Mesendoderm (in vitro differentiated cells): Measurements from ENCODE around the gene GRID2.

Experiments used
- DNase-seq: peaks from one replicate; pipeline ENCODE4 v3.0.0; 2013
- H2AK5ac ChIP-seq: 2 replicates; pipeline ENCODE4 v1.6.1; 2013; ENCODE audit warnings: low read length, inconsistent platforms
- H2BK120ac ChIP-seq: 2 replicates; pipeline ENCODE4 v1.6.1; 2013; ENCODE audit warnings: low read depth, mild to moderate bottlenecking, low read length, moderate library complexity, mixed read lengths
- H2BK15ac ChIP-seq: replicated peaks from 2 replicates; pipeline ENCODE4 v1.6.1; 2013; ENCODE audit warnings: low read depth, mild to moderate bottlenecking, moderate library complexity
- H2BK5ac ChIP-seq: 2 replicates; pipeline ENCODE4 v1.6.1; 2013; ENCODE audit warnings: low read length, inconsistent platforms
- H3K18ac ChIP-seq: 2 replicates; pipeline ENCODE4 v1.6.1; 2013; ENCODE audit warnings: mild to moderate bottlenecking, low read length, mixed read lengths
- H3K23ac ChIP-seq: one replicate; pipeline ENCODE4 v1.6.1; 2013; ENCODE audit warnings: low read length
- H3K27ac ChIP-seq: 2 replicates; pipeline ENCODE4 v1.5.1; 2013; ENCODE audit warnings: low read depth, mild to moderate bottlenecking, inconsistent platforms, low read length, moderate library complexity
- H3K27me3 ChIP-seq: 2 replicates; pipeline ENCODE4 v1.6.1; 2013; ENCODE audit warnings: low read length, control low read depth, mild to moderate bottlenecking, inconsistent platforms; ENCODE audit not compliant: insufficient read depth, poor library complexity
- H3K36me3 ChIP-seq: 2 replicates; pipeline ENCODE4 v1.6.1; 2013; ENCODE audit warnings: low read length, inconsistent platforms; ENCODE audit not compliant: control insufficient read depth, insufficient read depth
- H3K4ac ChIP-seq: one replicate; pipeline ENCODE4 v1.6.1; 2013; ENCODE audit warnings: low read depth, mild to moderate bottlenecking, low read length, moderate library complexity
- H3K4me1 ChIP-seq: 2 replicates; pipeline ENCODE4 v1.6.1; 2013; ENCODE audit warnings: low read depth, low read length, inconsistent platforms; ENCODE audit not compliant: control insufficient read depth
- H3K4me2 ChIP-seq: 2 replicates; pipeline ENCODE4 v1.6.1; 2013; ENCODE audit warnings: low read length
- H3K4me3 ChIP-seq: 2 replicates; pipeline ENCODE4 v1.5.1; 2013; ENCODE audit warnings: mild to moderate bottlenecking, low read length
- H3K56ac ChIP-seq: one replicate; pipeline ENCODE4 v1.6.1; 2013; ENCODE audit warnings: low read length
- H3K79me1 ChIP-seq: 2 replicates; pipeline ENCODE4 v1.6.1; 2013; ENCODE audit warnings: low read length, inconsistent platforms
- H3K79me2 ChIP-seq: 2 replicates; pipeline ENCODE4 v1.6.1; 2013; ENCODE audit warnings: mild to moderate bottlenecking, low read length; ENCODE audit not compliant: control insufficient read depth, insufficient read depth
- H3K9ac ChIP-seq: 2 replicates; pipeline ENCODE4 v1.6.1; 2013; ENCODE audit warnings: low read length, inconsistent platforms
- H4K5ac ChIP-seq: one replicate; pipeline ENCODE4 v1.6.1; 2013; ENCODE audit warnings: low read length
- H4K8ac ChIP-seq: one replicate; pipeline ENCODE4 v1.6.1; 2013; ENCODE audit warnings: low read depth, mild to moderate bottlenecking, control low read depth, low read length, moderate library complexity
- WGBS: extraction: QIAGEN DNeasy Blood & Tissue Kit; methylation state at CpG from one replicate; pipeline ENCODE4 v1.1.7; 2013; ENCODE audit warnings: low lambda C conversion rate, missing lambda C conversion rate; ENCODE audit not compliant: insufficient coverage; ENCODE audit errors: extremely low coverage; 5-methylcytosine and 5-hydroxymethylcytosine counted together

The GRID2 gene

GRCh38 chr4:92996533-92996932 lies 692.8 kb downstream of the GRID2 start:
- H2BK120ac ChIP-seq, result no peak overlapping the region

GRCh38 chr4:93000910-93001309 lies 697.1 kb downstream of the GRID2 start:
- H3K9ac ChIP-seq, result no peak overlapping the region
- H2BK120ac ChIP-seq, result no peak overlapping the region
- H3K36me3 ChIP-seq, result no peaks in the 10 kb centered on the region
- no peak overlapping the region for H3K23ac ChIP-seq
- no peak overlapping the region for H3K56ac ChIP-seq
- no peaks in the 10 kb centered on the region for H3K79me1 ChIP-seq
- no peak overlapping the region for H3K18ac ChIP-seq
- no peak overlapping the region for H2AK5ac ChIP-seq
- no peak overlapping the region for H4K8ac ChIP-seq
- H2BK5ac ChIP-seq, result no peak overlapping the region
- H3K4me1 ChIP-seq, result no peaks in the 10 kb centered on the region
- H3K4me2 ChIP-seq, result no peak overlapping the region
- H3K4me3 ChIP-seq, result no peak overlapping the region
- DNase-seq, result no peak
- no peaks in the 10 kb centered on the region for H3K27me3 ChIP-seq
- H3K4ac ChIP-seq, result no peak overlapping the region
- no peaks in the 10 kb centered on the region for H3K79me2 ChIP-seq
- no peak overlapping the region for H3K27ac ChIP-seq
- no peak overlapping the region for H4K5ac ChIP-seq
- H2BK15ac ChIP-seq, result no peak overlapping the region

More at GRCh38 chr4:92996533-92996932, 692.8 kb downstream of the GRID2 start:
- Histone ChIP-seq H4K5ac (no peak overlapping the region), H3K56ac (no peak overlapping the region), H3K9ac (no peak overlapping the region), H3K27ac (no peak overlapping the region), H3K23ac (no peak overlapping the region), H4K8ac (no peak overlapping the region), H3K36me3 (no peaks in the 10 kb centered on the region), H3K79me1 (no peaks in the 10 kb centered on the region), H3K4me3 (no peak overlapping the region), H3K4me2 (no peak overlapping the region), H3K4ac (no peak overlapping the region), H2AK5ac (no peak overlapping the region), H3K27me3 (no peaks in the 10 kb centered on the region), H3K79me2 (no peaks in the 10 kb centered on the region), H2BK5ac (no peak overlapping the region), H3K4me1 (no peaks in the 10 kb centered on the region), H3K18ac (no peak overlapping the region), H2BK15ac (no peak overlapping the region)
- no CpG with 5 or more reads among the region's 2 CpGs for WGBS
- no peak for DNase-seq

DNA sequence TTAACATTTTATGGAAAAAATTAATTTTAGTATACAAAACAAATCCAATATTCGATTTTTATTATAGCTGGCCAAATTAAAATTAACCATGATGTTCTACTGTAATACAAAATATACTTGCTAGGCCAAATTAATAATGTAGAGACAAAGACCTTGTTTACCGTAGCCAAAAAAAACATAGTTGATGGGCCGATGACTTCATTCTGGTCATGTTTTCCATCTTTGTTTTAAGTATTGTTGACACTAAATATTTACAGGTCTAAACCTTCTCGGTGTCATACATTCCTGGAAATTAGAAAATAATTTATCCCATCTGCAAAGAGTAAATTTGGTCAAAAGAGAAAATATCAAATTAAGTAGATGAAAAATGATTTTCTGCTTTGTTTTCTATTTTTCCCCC lies 698.5 kb downstream of the GRID2 start:
- H3K79me2 ChIP-seq, result no peaks in the 10 kb centered on the region
- no peak overlapping the region for H2BK15ac ChIP-seq
- no peak overlapping the region for H3K18ac ChIP-seq
- H4K8ac ChIP-seq, result no peak overlapping the region
- no peaks in the 10 kb centered on the region for H3K4me1 ChIP-seq
- no peak overlapping the region for H2BK120ac ChIP-seq
- H3K27ac ChIP-seq, result no peak overlapping the region
- H3K9ac ChIP-seq, result no peak overlapping the region
- no peak for DNase-seq
- no peak overlapping the region for H3K4me2 ChIP-seq
- no peaks in the 10 kb centered on the region for H3K36me3 ChIP-seq
- H3K4me3 ChIP-seq, result no peak overlapping the region
- WGBS, result 100% methylated on average over 1 of the region's 4 CpGs
- H3K27me3 ChIP-seq, result no peaks in the 10 kb centered on the region
- H3K56ac ChIP-seq, result no peak overlapping the region
- no peak overlapping the region for H2BK5ac ChIP-seq
- H3K4ac ChIP-seq, result no peak overlapping the region
- H2AK5ac ChIP-seq, result no peak overlapping the region
- no peaks in the 10 kb centered on the region for H3K79me1 ChIP-seq
- H3K23ac ChIP-seq, result no peak overlapping the region
- no peak overlapping the region for H4K5ac ChIP-seq

DNA sequence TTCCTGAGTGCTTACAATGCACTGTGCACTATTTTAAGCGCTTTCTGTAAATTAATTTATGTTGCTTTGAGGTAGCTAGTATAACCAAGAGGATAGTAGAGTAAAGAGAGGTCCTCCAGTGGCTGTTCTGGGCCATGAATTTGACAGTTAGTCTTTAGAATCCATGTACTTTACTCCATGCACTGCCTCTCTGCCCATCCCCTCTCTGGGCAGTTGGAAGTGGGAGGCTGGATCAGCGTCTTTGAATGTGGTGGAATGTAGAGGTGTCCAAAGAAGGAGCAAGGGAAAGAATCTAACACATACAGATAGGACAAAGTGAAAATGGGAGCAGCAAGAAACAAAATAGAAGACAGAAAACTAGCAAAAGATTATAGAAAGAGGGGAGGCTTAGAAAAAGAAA lies 712.6 kb downstream of the GRID2 start:
- Histone ChIP-seq H3K27ac (no peak overlapping the region), H2BK120ac (no peak overlapping the region), H3K9ac (no peak overlapping the region), H3K36me3 (no peaks in the 10 kb centered on the region), H3K18ac (no peak overlapping the region), H2BK5ac (no peak overlapping the region), H3K79me1 (no peaks in the 10 kb centered on the region), H2AK5ac (no peak overlapping the region), H3K4me3 (no peak overlapping the region), H3K23ac (no peak overlapping the region), H3K56ac (no peak overlapping the region), H3K4me2 (no peak overlapping the region), H2BK15ac (no peak overlapping the region), H4K5ac (no peak overlapping the region), H3K79me2 (no peaks in the 10 kb centered on the region), H3K4me1 (peaks cover 2% of the 10 kb centered on the region), H3K27me3 (no peaks in the 10 kb centered on the region), H4K8ac (no peak overlapping the region), H3K4ac (no peak overlapping the region)
- peak; percentile 10 for DNase-seq
- no CpG with 5 or more reads among the region's 2 CpGs for WGBS

- Histone ChIP-seq H2BK5ac (no peak overlapping the region), H3K56ac (no peak overlapping the region), H3K4me3 (no peak overlapping the region), H3K79me1 (no peaks in the 10 kb centered on the region), H3K27ac (no peak overlapping the region), H2BK120ac (no peak overlapping the region), H3K36me3 (no peaks in the 10 kb centered on the region), H3K18ac (no peak overlapping the region), H3K4ac (no peak overlapping the region), H4K5ac (no peak overlapping the region), H3K79me2 (no peaks in the 10 kb centered on the region), H2AK5ac (no peak overlapping the region), H4K8ac (no peak overlapping the region), H3K4me1 (peaks cover 2% of the 10 kb centered on the region), H3K4me2 (no peak overlapping the region), H3K9ac (no peak overlapping the region), H2BK15ac (no peak overlapping the region), H3K23ac (no peak overlapping the region), H3K27me3 (no peaks in the 10 kb centered on the region)
- DNase-seq, result no peak
- no CpG with 5 or more reads among the region's 2 CpGs for WGBS
These were observed 714.5 kb downstream of the GRID2 start for GRCh38 chr4:93018243-93018642.

- no peaks in the 10 kb centered on the region for H3K79me1 ChIP-seq
- no peak overlapping the region for H4K8ac ChIP-seq
- H4K5ac ChIP-seq, result no peak overlapping the region
- no peak overlapping the region for H3K4me3 ChIP-seq
- H3K4me2 ChIP-seq, result no peak overlapping the region
- no peak for DNase-seq
- no peaks in the 10 kb centered on the region for H3K79me2 ChIP-seq
- H3K36me3 ChIP-seq, result no peaks in the 10 kb centered on the region
- H3K9ac ChIP-seq, result no peak overlapping the region
- H3K4me1 ChIP-seq, result peaks cover 2% of the 10 kb centered on the region
- no peak overlapping the region for H3K23ac ChIP-seq
- no peak overlapping the region for H2BK120ac ChIP-seq
- H2AK5ac ChIP-seq, result no peak overlapping the region
- no peak overlapping the region for H3K4ac ChIP-seq
- no peak overlapping the region for H2BK15ac ChIP-seq
- H3K27me3 ChIP-seq, result no peaks in the 10 kb centered on the region
- H3K18ac ChIP-seq, result no peak overlapping the region
- no peak overlapping the region for H3K27ac ChIP-seq
- no peak overlapping the region for H3K56ac ChIP-seq
- H2BK5ac ChIP-seq, result no peak overlapping the region
These were observed 715.0 kb downstream of the GRID2 start for GRCh38 chr4:93018806-93019205.
